GM13977 (cell line): Measurements from ENCODE around the gene BCORL1.

Source experiments
- DNase-seq: peaks from one replicate; pipeline ENCODE4 v3.0.0; 2012; ENCODE audit warnings: low spot score
- CTCF ChIP-seq: IDR thresholded peaks from 2 replicates; pipeline ENCODE4 v1.5.1; 2012; ENCODE audit warnings: mild to moderate bottlenecking, control low read depth; ENCODE audit not compliant: insufficient read depth; ENCODE audit errors: extremely low read depth, missing control alignments
- in situ Hi-C: fragments of 300-500 bp; cut with MboI; formaldehyde crosslinking; loops from one replicate; pipeline ENCODE4 v1.12.0; 2022; ENCODE audit warnings: low sequenced_read_pairs, low pct_unique_long_range_greater_than_20kb, mixed read lengths, inconsistent platforms; ENCODE audit not compliant: unreplicated experiment

BCORL1 gene

GRCh38 chrX:130015181-130015580, 32.7 kb downstream of the BCORL1 start:
- no peak for DNase-seq
- in situ Hi-C loops, result no loop called here
- no peak for TF ChIP-seq CTCF

GRCh38 chrX:130018143-130018542, 35.7 kb downstream of the BCORL1 start:
- TF ChIP-seq CTCF, result no peak
- in situ Hi-C loops, result no loop called here
- DNase-seq, result no peak

- DNase-seq, result no peak
- TF ChIP-seq CTCF, result no peak
- in situ Hi-C loops, result no loop called here
Measured at GRCh38 chrX:130020661-130021324, 38.4 kb downstream of the BCORL1 start.

- DNase-seq, result peak; percentile 89
- TF ChIP-seq CTCF, result no peak
- in situ Hi-C loops, result no loop called here
Measured at GRCh38 chrX:130024127-130024526, 41.7 kb downstream of the BCORL1 start.

- DNase-seq, result no peak
- in situ Hi-C loops, result no loop called here
- TF ChIP-seq CTCF, result no peak
Measured at GRCh38 chrX:130025256-130025655, 42.8 kb downstream of the BCORL1 start.

- in situ Hi-C loops, result no loop called here
- DNase-seq, result no peak
Measured at GRCh38 chrX:130027569-130027968, 45.1 kb downstream of the BCORL1 start.

More at GRCh38 chrX:130027569-130027968, 45.1 kb downstream of the BCORL1 start:
- no peak for TF ChIP-seq CTCF
